DND-41 (cell line): Measurements from ENCODE around the gene RNF103.
"Not testable (repeated sequence)": the region's sequence is repeated elsewhere in the genome, so short reads cannot be mapped to it uniquely, and the experiment has no call there.

Experiments
- ATAC-seq: fragments of 200-7000 bp; cut with Tn5 transposase; 3 replicates; pipeline ENCODE4 v1.9.1; 2021; ENCODE audit warnings: low read depth; ENCODE audit not compliant: insufficient read depth
- DNase-seq: peaks from one replicate; pipeline ENCODE4 v3.0.0-alpha.2; 2020
- H2AFZ ChIP-seq: 2 replicates; pipeline ENCODE4 v1.6.0; 2012; ENCODE audit warnings: low read depth, low read length
- H3K27ac ChIP-seq: 2 replicates; pipeline ENCODE4 v1.5.1; 2012; ENCODE audit warnings: low read length, inconsistent platforms
- H3K27me3 ChIP-seq: fragments of 200-600 bp; sonication (generic); 2 replicates; pipeline ENCODE4 v1.6.0; 2012; ENCODE audit warnings: low read length, mild to moderate bottlenecking, inconsistent platforms; ENCODE audit not compliant: insufficient read depth, poor library complexity
- H3K36me3 ChIP-seq: 2 replicates; pipeline ENCODE4 v1.5.1; 2012; ENCODE audit warnings: low read length, inconsistent platforms; ENCODE audit not compliant: insufficient read depth
- H3K4me1 ChIP-seq: 2 replicates; pipeline ENCODE4 v1.5.1; 2012; ENCODE audit warnings: mild to moderate bottlenecking, low read length; ENCODE audit not compliant: insufficient read depth
- H3K4me2 ChIP-seq: 2 replicates; pipeline ENCODE4 v1.6.0; 2012; ENCODE audit warnings: mild to moderate bottlenecking, moderate library complexity, low read length, inconsistent platforms; ENCODE audit not compliant: insufficient read depth
- H3K4me3 ChIP-seq, 2 experiments: fragments of 200-600 bp in 1 of 2; shearing (Covaris generic) in 1 of 2; 2 replicates each; pipeline ENCODE4 v1.5.1; 2012 to 2016; ENCODE audit warnings: inconsistent platforms in 2 of 2, low read length in 2 of 2, mild to moderate bottlenecking in 2 of 2, low read depth in 1 of 2, moderate library complexity in 1 of 2
- H3K79me2 ChIP-seq: 2 replicates; pipeline ENCODE4 v1.6.0; 2012; ENCODE audit warnings: low read length, inconsistent platforms; ENCODE audit not compliant: insufficient read depth
- H3K9ac ChIP-seq: 2 replicates; pipeline ENCODE4 v1.6.0; 2012; ENCODE audit warnings: low read depth, mild to moderate bottlenecking, inconsistent platforms, low read length, moderate library complexity
- H3K9me3 ChIP-seq: 2 replicates; pipeline ENCODE4 v1.5.1; 2012; ENCODE audit warnings: low read length, moderate library complexity, mild to moderate bottlenecking, inconsistent platforms; ENCODE audit not compliant: insufficient read depth, severe bottlenecking
- H4K20me1 ChIP-seq: 2 replicates; pipeline ENCODE4 v1.6.0; 2012; ENCODE audit warnings: low read length; ENCODE audit not compliant: insufficient read depth
- EZH2 ChIP-seq: IDR thresholded peaks from 3 replicates; pipeline ENCODE4 v1.6.1; 2012; ENCODE audit warnings: borderline replicate concordance, low read depth, mild to moderate bottlenecking, moderate library complexity, low read length, inconsistent platforms; ENCODE audit not compliant: severe bottlenecking
- TF ChIP-seq, protein P1 (sequence below): IDR thresholded peaks from 2 replicates; pipeline ENCODE4 v1.5.1; 2012; ENCODE audit warnings: borderline replicate concordance, low read length, moderate library complexity, mild to moderate bottlenecking; ENCODE audit not compliant: poor library complexity, severe bottlenecking; ENCODE audit errors: extremely low read depth

Gene RNF103

GRCh38 chr2:86592547-86593230 lies 31.0 kb downstream of the RNF103 start:
- H3K9ac ChIP-seq, result no peak overlapping the region
- H3K79me2 ChIP-seq, result no peaks in the 10 kb centered on the region
- no peaks in the 10 kb centered on the region for H3K27me3 ChIP-seq
- no peak for TF ChIP-seq EZH2
- no peak overlapping the region for H3K4me2 ChIP-seq
- H3K36me3 ChIP-seq, result no peaks in the 10 kb centered on the region
- H2AFZ ChIP-seq, result no peak overlapping the region
- no peak overlapping the region for H3K27ac ChIP-seq
- DNase-seq (no peak), ATAC-seq (no peak)
- H3K4me3 ChIP-seq, result no peak overlapping the region
- H4K20me1 ChIP-seq, result no peaks in the 10 kb centered on the region
- no peaks in the 10 kb centered on the region for H3K4me1 ChIP-seq
- no peaks in the 10 kb centered on the region for H3K9me3 ChIP-seq

- not testable (repeated sequence) for H3K79me2 ChIP-seq, H3K9ac ChIP-seq, H3K9me3 ChIP-seq, H3K36me3 ChIP-seq, H3K27me3 ChIP-seq, H2AFZ ChIP-seq, DNase-seq, H4K20me1 ChIP-seq, H3K4me3 ChIP-seq, ATAC-seq, H3K27ac ChIP-seq, H3K4me1 ChIP-seq, H3K4me2 ChIP-seq
Measured at GRCh38 chr2:86589701-86590100, 34.0 kb downstream of the RNF103 start.

- Histone ChIP-seq H3K79me2 (no peaks in the 10 kb centered on the region), H3K9me3 (no peaks in the 10 kb centered on the region), H3K9ac (peak overlapping the region; percentile 28; the same call in 1 of the 2 replicates), H2AFZ (peak overlapping the region; percentile 90), H3K27me3 (no peaks in the 10 kb centered on the region), H3K27ac (peak overlapping the region; percentile 73), H3K4me1 (peaks cover 12% of the 10 kb centered on the region), H3K4me2 (peak overlapping the region; percentile 36; the same call in 1 of the 2 replicates), H4K20me1 (no peaks in the 10 kb centered on the region), H3K36me3 (no peaks in the 10 kb centered on the region), H3K4me3 (no peak overlapping the region)
- DNase-seq, result no peak
- peak; percentile 82 for ATAC-seq
- no peak for TF ChIP-seq EZH2
- TF ChIP-seq, protein P1, sequence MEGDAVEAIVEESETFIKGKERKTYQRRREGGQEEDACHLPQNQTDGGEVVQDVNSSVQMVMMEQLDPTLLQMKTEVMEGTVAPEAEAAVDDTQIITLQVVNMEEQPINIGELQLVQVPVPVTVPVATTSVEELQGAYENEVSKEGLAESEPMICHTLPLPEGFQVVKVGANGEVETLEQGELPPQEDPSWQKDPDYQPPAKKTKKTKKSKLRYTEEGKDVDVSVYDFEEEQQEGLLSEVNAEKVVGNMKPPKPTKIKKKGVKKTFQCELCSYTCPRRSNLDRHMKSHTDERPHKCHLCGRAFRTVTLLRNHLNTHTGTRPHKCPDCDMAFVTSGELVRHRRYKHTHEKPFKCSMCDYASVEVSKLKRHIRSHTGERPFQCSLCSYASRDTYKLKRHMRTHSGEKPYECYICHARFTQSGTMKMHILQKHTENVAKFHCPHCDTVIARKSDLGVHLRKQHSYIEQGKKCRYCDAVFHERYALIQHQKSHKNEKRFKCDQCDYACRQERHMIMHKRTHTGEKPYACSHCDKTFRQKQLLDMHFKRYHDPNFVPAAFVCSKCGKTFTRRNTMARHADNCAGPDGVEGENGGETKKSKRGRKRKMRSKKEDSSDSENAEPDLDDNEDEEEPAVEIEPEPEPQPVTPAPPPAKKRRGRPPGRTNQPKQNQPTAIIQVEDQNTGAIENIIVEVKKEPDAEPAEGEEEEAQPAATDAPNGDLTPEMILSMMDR, result no peak
Measured at GRCh38 chr2:86584151-86584913, 39.3 kb downstream of the RNF103 start.

DNA sequence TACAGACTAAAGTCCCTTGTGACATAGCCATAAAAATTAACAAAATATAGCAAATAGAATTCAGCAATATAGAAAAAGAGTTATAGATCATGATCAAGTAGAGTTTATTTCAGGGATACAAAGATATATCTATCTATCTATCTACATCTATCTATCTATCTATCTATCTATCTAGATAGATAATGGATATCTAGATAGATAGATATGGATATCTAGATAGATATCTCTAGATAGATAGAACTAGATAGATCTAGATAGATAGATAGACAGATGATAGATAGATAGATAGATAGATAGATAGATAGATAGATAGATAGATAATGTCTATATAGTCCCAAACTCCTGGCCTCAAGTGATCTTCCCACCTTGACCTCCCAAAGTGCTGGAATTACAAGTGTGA lies 43.1 kb downstream of the RNF103 start:
- no peak overlapping the region for H3K4me3 ChIP-seq
- H4K20me1 ChIP-seq, result no peaks in the 10 kb centered on the region
- H3K27ac ChIP-seq, result no peak overlapping the region
- no peaks in the 10 kb centered on the region for H3K9me3 ChIP-seq
- H2AFZ ChIP-seq, result no peak overlapping the region
- H3K4me1 ChIP-seq, result peaks cover 12% of the 10 kb centered on the region
- no peak overlapping the region for H3K4me2 ChIP-seq
- ATAC-seq (no peak), DNase-seq (no peak)
- no peak for TF ChIP-seq EZH2
- TF ChIP-seq, protein P1, result no peak
- no peaks in the 10 kb centered on the region for H3K36me3 ChIP-seq
- H3K27me3 ChIP-seq, result no peaks in the 10 kb centered on the region
- H3K9ac ChIP-seq, result no peak overlapping the region
- no peaks in the 10 kb centered on the region for H3K79me2 ChIP-seq
